ENCODE measurements around the gene ORMDL2. TPM values are rescaled to one million over a fixed set of nuclear protein-coding genes. Genes with fewer than 3 reads are reported as not detected.
A peak's percentile ranks its signal among the peaks of the same experiment; 100 is the strongest.

ORMDL2 gene
- total and polyA plus RNA-seq, 2 experiments from 2014 or later = 28.6 to 106 TPM

GRCh38 chr12:55845361-55845760 is 27.5 kb downstream of the ORMDL2 start:
- H3K27me3 ChIP-seq = no peaks in the 10 kb centered on the region
- no peaks in the 10 kb centered on the region for H3K9me3 ChIP-seq (ENCODE audit: low read depth)
- H3K27ac ChIP-seq = no peak overlapping the region
- H3K4me1 ChIP-seq (ENCODE audit: insufficient read depth) = peaks cover 15% of the 10 kb centered on the region
- DNase-seq (ENCODE audit: low spot score) = no peak
- 94% methylated on average over 5 of the region's 5 CpGs for WGBS (ENCODE audit: low lambda C conversion rate, missing lambda C conversion rate)
- H3K4me3 ChIP-seq = no peak overlapping the region
- no peaks in the 10 kb centered on the region for H4K20me1 ChIP-seq (ENCODE audit: insufficient read depth, poor library complexity, severe bottlenecking)
- H3K4me2 ChIP-seq = no peak overlapping the region
- no peaks in the 10 kb centered on the region for H3K79me2 ChIP-seq
- H3K9me2 ChIP-seq (replicated peaks; ENCODE audit: insufficient read depth) = no peaks in the 10 kb centered on the region
- no peaks in the 10 kb centered on the region for H3K36me3 ChIP-seq (replicated peaks; ENCODE audit: insufficient read depth, low read depth)
- H2AFZ ChIP-seq = no peak overlapping the region
- TF ChIP-seq EZH2phosphoT487 (IDR thresholded peaks at IDR 0.05; ENCODE audit: low read depth, severe bottlenecking, unreplicated experiment) (no peak), EZH2 (IDR thresholded peaks at IDR 0.05; ENCODE audit: borderline replicate concordance) (no peak), CTCF (IDR thresholded peaks at IDR 0.05; ENCODE audit: poor library complexity) (no peak)

GRCh38 chr12:55845785-55846496 is 28.1 kb downstream of the ORMDL2 start:
- 92% methylated on average over 7 of the region's 7 CpGs for WGBS (ENCODE audit: low lambda C conversion rate, missing lambda C conversion rate)
- H3K36me3 ChIP-seq (replicated peaks; ENCODE audit: insufficient read depth, low read depth) = no peaks in the 10 kb centered on the region
- no peak overlapping the region for H3K4me3 ChIP-seq
- H3K4me1 ChIP-seq (ENCODE audit: insufficient read depth) = peaks cover 15% of the 10 kb centered on the region
- no peaks in the 10 kb centered on the region for H3K79me2 ChIP-seq
- H3K27ac ChIP-seq = peak overlapping the region; percentile 15
- H3K9me2 ChIP-seq (replicated peaks; ENCODE audit: insufficient read depth) = no peaks in the 10 kb centered on the region
- no peaks in the 10 kb centered on the region for H3K27me3 ChIP-seq
- no peaks in the 10 kb centered on the region for H3K9me3 ChIP-seq (ENCODE audit: low read depth)
- no peak overlapping the region for H2AFZ ChIP-seq
- no peak overlapping the region for H3K4me2 ChIP-seq
- TF ChIP-seq CTCF (IDR thresholded peaks at IDR 0.05; ENCODE audit: poor library complexity) (no peak), EZH2phosphoT487 (IDR thresholded peaks at IDR 0.05; ENCODE audit: low read depth, severe bottlenecking, unreplicated experiment) (no peak), EZH2 (IDR thresholded peaks at IDR 0.05; ENCODE audit: borderline replicate concordance) (no peak)
- no peaks in the 10 kb centered on the region for H4K20me1 ChIP-seq (ENCODE audit: insufficient read depth, poor library complexity, severe bottlenecking)
- no peak for DNase-seq (ENCODE audit: low spot score)

- DNase-seq (ENCODE audit: low spot score) = no peak
- Histone ChIP-seq H3K9me3 (ENCODE audit: low read depth) (no peaks in the 10 kb centered on the region), H3K9me2 (replicated peaks; ENCODE audit: insufficient read depth) (no peaks in the 10 kb centered on the region), H3K4me3 (no peak overlapping the region), H3K27ac (peak overlapping the region; percentile 97), H3K4me1 (ENCODE audit: insufficient read depth) (peaks cover 15% of the 10 kb centered on the region), H3K4me2 (peak overlapping the region; percentile 58), H4K20me1 (ENCODE audit: insufficient read depth, poor library complexity, severe bottlenecking) (no peaks in the 10 kb centered on the region), H3K27me3 (no peaks in the 10 kb centered on the region), H3K36me3 (replicated peaks; ENCODE audit: insufficient read depth, low read depth) (no peaks in the 10 kb centered on the region), H2AFZ (no peak overlapping the region), H3K79me2 (no peaks in the 10 kb centered on the region)
- no peak for TF ChIP-seq EZH2 (IDR thresholded peaks at IDR 0.05; ENCODE audit: borderline replicate concordance)
- TF ChIP-seq CTCF (IDR thresholded peaks at IDR 0.05; ENCODE audit: poor library complexity) = no peak
- no peak for TF ChIP-seq EZH2phosphoT487 (IDR thresholded peaks at IDR 0.05; ENCODE audit: low read depth, severe bottlenecking, unreplicated experiment)
- 79% methylated on average over 3 of the region's 3 CpGs for WGBS (ENCODE audit: low lambda C conversion rate, missing lambda C conversion rate)
Observed at GRCh38 chr12:55847033-55847432, 29.2 kb downstream of the ORMDL2 start.

Measured in hepatocyte (in vitro differentiated cells).